HG03103 (cell line): Measurements from ENCODE around the gene PDE4C.

Experiments used
- ATAC-seq: cut with Tn5 transposase; IDR thresholded peaks from one replicate; pipeline ENCODE4 v1.9.1; 2021; ENCODE audit warnings: low read depth; ENCODE audit not compliant: unreplicated experiment

PDE4C gene

DNA sequence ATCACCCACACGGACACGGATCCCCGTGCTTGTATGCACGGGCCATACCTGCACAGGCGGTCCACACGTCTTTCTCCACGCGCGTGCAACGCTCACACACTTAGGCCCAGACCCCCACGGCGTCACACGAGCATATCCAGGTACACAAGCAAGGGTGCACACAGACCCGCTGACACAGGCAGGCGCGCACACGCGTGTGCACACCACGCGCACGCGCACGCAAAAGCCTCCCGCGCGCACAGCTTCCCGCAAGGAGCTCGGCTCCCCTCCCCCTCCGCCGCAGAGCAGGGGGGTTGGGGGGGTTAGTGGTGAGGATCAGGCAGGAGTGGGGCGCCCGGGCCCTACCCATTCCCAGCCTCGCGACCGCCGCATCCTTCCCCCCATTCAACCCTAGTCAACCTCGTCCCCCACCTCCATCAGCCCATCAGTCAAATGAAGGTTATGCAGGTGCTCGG, 22.8 kb downstream of the PDE4C start:
- no peak for ATAC-seq

DNA sequence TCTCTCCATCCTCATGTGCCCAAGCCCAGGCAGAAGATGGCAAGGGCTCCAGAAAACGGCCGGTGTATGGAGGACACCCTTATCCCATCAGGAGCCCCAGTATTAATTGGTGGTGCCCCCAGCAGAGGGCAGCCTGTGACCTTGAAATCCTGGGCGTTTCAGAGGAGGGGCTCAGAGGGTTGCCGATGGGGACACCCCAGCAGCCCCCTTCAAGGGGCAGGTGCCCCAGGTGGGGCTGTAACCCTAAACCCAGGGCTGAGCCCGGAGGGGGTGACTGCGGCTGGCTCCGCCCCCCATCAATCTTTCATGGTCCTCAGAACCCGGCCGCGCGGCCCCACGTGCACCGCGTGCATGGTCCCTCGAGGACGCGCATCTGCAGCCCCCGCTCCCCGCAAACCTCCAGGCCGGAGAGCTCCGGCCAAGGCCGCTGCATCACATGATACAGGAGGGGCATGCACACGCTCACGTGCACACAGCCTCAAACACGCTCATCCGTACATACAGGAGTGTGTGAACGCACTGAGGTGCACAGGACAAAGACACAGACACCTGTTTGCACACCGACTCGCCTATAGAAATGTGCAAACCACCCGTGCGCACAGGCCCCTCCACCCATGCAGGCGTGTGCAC, 23.3 kb downstream of the PDE4C start:
- no peak for ATAC-seq

- ATAC-seq: no peak
Observed at GRCh38 chr19:18202397-18202777, 23.9 kb downstream of the PDE4C start.

- no peak for ATAC-seq
Observed at GRCh38 chr19:18198374-18198773, 27.9 kb downstream of the PDE4C start.

- no peak for ATAC-seq
Observed at GRCh38 chr19:18197941-18198340, 28.3 kb downstream of the PDE4C start.

- ATAC-seq: no peak
Observed at GRCh38 chr19:18197306-18197705, 28.9 kb downstream of the PDE4C start.

DNA sequence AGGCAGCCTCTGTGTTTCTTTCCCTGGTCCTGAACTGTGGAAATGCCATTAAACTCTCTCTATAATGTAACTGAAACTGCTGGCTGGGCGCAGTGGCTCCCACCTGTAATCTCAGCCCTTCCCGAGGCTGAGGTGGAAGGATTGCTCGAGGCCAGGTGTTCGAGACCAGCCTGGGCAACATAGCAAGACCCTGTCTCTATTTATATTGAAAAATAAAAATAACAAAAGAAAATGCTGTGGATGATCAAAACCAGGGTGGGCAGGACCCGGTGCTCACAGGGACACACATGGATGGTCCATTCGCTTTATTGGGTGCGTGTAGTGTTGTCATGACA, 29.8 kb downstream of the PDE4C start:
- no peak for ATAC-seq

- no peak for ATAC-seq
Observed at GRCh38 chr19:18194554-18195238, 31.5 kb downstream of the PDE4C start.

GRCh38 chr19:18194181-18194530, 32.1 kb downstream of the PDE4C start:
- no peak for ATAC-seq

- ATAC-seq: no peak
Observed at GRCh38 chr19:18193388-18194180, 32.7 kb downstream of the PDE4C start.

GRCh38 chr19:18192673-18193387, 33.4 kb downstream of the PDE4C start, which contains the start of gene MPV17L2:
Gene MPV17L2 (plus strand): TSS chr19:18193218. CDS start chr19:18193282, 64 bp downstream.
- peak; percentile 76 for ATAC-seq

GRCh38 chr19:18191640-18192062, 34.6 kb downstream of the PDE4C start:
- no peak for ATAC-seq

DNA sequence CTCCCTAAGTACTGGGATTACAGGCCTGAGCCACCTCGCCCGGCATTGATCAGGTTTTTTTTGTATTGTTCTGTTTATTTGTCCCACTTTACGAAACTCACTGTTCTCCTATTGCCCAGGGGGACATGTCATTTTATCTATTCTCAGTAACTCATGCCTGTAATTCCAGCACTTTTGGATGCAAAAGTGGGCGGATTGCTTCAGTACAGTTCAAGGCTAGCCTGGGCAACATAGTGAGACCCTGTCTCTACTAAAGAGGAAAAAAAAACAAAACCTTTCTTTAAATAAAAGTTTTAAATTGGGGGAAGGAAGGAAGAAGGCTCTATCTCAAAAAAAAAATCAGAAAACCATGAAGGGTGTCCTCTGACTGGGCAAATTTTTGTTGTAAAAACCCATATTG, 36.0 kb downstream of the PDE4C start:
- no peak for ATAC-seq

GRCh38 chr19:18185538-18185937, 40.7 kb downstream of the PDE4C start:
- no peak for ATAC-seq

DNA sequence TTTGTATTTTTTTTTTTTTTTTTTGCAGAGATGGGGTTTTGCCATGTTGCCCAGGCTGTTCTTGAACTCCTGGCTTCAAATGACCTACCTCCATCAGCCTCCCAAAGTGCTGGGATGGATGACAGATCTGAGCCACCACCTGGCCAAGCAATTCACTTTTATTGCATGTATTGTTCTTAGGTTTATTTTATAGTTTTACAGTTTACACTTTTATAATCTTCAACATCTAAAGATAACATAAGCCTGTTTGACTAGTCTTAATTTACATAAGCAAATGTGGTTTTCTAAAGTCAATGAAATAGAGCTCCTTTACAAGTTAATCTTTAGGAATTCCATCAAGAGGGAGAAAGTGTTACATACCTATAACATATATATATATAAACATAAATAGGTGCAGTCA, 42.7 kb downstream of the PDE4C start:
- ATAC-seq: no peak

GRCh38 chr19:18179957-18180356, 46.3 kb downstream of the PDE4C start:
- ATAC-seq: no peak

DNA sequence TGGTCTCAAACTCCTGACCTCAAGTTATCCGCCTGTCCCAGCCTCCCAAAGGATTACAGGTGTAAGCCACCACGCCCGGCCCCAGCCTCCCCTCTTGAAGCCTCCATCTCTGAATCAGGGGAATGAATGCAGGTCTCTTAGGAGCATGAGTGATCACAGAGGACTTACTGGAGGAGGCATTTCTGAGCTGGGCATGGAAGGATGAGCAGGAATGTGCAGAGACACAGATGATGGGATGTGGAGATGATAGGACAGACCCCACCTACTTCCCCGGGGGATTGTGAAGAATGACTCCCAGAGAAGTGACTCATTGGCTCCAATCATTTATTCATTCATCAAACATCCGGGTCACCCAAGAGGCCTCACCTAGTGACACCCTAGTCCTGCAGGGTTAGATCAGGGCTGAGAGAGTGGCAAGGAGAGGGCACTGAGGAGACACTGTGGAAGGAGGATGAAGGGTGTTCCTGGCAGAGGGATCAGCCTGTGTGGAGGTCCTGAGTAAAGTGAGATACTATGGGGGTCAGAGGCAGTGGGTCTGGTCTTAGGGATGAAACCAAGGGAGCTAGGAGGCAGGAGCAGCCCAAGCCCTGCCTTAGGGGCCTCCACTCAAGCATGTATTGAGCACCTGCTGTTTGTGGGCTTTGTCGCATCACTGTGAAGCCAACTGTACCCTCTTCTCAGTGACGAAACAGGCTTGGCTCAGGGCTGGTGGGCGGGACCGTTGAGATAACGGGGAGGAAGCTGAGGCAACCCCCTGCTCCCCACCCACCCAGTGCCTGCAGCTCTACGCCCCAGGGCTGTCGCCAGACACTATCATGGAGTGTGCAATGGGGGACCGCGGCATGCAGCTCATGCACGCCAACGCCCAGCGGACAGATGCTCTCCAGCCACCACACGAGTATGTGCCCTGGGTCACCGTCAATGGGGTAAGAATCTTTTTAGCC, 49.6 kb downstream of the PDE4C start:
- no peak for ATAC-seq

- ATAC-seq: no peak
Observed at GRCh38 chr19:18174983-18175382, 51.3 kb downstream of the PDE4C start.
